Neural cell (in vitro differentiated cells): ENCODE measurements around the gene EAF2.

Source experiments
- EP300 ChIP-seq: fragments of 450-650 bp; conservative IDR thresholded peaks from 2 replicates; pipeline ENCODE4 v1.6.1; 2014; ENCODE audit warnings: antibody characterized with exemption, mild to moderate bottlenecking, moderate library complexity; ENCODE audit not compliant: poor library complexity, severe bottlenecking
- EZH2 ChIP-seq: fragments of 200-600, 300-800 bp; shearing (Covaris generic), sonication (generic); IDR thresholded peaks from 2 replicates; pipeline ENCODE4 v1.6.1; 2014; ENCODE audit warnings: antibody characterized with exemption, low read length, borderline replicate concordance, mild to moderate bottlenecking; ENCODE audit not compliant: insufficient read depth, poor library complexity, severe bottlenecking
- POLR2AphosphoS5 ChIP-seq: IDR thresholded peaks from 2 replicates; pipeline ENCODE4 v1.6.1; 2012
- RAD21 ChIP-seq: fragments of 450-650 bp; conservative IDR thresholded peaks from 2 replicates; pipeline ENCODE4 v1.6.1; 2014; ENCODE audit warnings: antibody characterized with exemption, mild to moderate bottlenecking, moderate library complexity
- TAF1 ChIP-seq: IDR thresholded peaks from 2 replicates; pipeline ENCODE4 v1.6.1; 2012; ENCODE audit warnings: low read depth
- TF ChIP-seq, protein P1 (sequence below): fragments of 450-650 bp; IDR thresholded peaks from 2 replicates; pipeline ENCODE4 v1.5.1; 2014; ENCODE audit warnings: antibody characterized with exemption, mild to moderate bottlenecking, moderate library complexity; ENCODE audit not compliant: poor library complexity, severe bottlenecking
- TF ChIP-seq, protein P2 (sequence below): IDR thresholded peaks from 2 replicates; pipeline ENCODE4 v1.6.1; 2012; ENCODE audit warnings: borderline replicate concordance

DNA sequence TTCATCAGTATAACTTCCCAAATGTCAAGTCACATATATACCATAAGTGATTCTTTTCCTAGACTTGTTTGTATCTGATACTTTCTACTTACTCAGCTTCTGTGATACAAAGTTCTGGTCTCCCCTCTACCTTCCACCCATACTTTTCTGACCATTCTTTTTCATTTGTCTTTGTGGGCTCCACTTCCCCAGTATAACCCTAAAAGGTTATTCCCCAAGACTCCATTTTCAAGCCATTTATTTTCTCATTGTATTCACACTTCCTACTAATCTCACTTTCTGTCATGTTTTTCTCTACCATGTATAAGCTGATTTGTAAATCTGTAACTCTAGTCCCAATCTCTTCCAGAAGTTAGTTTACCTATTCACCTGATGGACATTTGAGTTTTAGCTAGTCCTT is 34.1 kb upstream of the EAF2 start:
- TF ChIP-seq, protein P1, sequence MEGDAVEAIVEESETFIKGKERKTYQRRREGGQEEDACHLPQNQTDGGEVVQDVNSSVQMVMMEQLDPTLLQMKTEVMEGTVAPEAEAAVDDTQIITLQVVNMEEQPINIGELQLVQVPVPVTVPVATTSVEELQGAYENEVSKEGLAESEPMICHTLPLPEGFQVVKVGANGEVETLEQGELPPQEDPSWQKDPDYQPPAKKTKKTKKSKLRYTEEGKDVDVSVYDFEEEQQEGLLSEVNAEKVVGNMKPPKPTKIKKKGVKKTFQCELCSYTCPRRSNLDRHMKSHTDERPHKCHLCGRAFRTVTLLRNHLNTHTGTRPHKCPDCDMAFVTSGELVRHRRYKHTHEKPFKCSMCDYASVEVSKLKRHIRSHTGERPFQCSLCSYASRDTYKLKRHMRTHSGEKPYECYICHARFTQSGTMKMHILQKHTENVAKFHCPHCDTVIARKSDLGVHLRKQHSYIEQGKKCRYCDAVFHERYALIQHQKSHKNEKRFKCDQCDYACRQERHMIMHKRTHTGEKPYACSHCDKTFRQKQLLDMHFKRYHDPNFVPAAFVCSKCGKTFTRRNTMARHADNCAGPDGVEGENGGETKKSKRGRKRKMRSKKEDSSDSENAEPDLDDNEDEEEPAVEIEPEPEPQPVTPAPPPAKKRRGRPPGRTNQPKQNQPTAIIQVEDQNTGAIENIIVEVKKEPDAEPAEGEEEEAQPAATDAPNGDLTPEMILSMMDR: no peak
- TF ChIP-seq, protein P2, sequence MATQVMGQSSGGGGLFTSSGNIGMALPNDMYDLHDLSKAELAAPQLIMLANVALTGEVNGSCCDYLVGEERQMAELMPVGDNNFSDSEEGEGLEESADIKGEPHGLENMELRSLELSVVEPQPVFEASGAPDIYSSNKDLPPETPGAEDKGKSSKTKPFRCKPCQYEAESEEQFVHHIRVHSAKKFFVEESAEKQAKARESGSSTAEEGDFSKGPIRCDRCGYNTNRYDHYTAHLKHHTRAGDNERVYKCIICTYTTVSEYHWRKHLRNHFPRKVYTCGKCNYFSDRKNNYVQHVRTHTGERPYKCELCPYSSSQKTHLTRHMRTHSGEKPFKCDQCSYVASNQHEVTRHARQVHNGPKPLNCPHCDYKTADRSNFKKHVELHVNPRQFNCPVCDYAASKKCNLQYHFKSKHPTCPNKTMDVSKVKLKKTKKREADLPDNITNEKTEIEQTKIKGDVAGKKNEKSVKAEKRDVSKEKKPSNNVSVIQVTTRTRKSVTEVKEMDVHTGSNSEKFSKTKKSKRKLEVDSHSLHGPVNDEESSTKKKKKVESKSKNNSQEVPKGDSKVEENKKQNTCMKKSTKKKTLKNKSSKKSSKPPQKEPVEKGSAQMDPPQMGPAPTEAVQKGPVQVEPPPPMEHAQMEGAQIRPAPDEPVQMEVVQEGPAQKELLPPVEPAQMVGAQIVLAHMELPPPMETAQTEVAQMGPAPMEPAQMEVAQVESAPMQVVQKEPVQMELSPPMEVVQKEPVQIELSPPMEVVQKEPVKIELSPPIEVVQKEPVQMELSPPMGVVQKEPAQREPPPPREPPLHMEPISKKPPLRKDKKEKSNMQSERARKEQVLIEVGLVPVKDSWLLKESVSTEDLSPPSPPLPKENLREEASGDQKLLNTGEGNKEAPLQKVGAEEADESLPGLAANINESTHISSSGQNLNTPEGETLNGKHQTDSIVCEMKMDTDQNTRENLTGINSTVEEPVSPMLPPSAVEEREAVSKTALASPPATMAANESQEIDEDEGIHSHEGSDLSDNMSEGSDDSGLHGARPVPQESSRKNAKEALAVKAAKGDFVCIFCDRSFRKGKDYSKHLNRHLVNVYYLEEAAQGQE: no peak
- no peak for TF ChIP-seq EZH2
- TF ChIP-seq EP300: no peak
- TF ChIP-seq TAF1: no peak
- TF ChIP-seq RAD21: no peak
- TF ChIP-seq POLR2AphosphoS5: no peak
